H9 (cell line): ENCODE data around the gene GAS2. TPM values are rescaled to one million over a fixed set of nuclear protein-coding genes. Genes with fewer than 3 reads are reported as not detected.

Experiments used
- DNase-seq: peaks from one replicate; pipeline ENCODE4 v3.0.0-alpha.2; 2017
- H2AFZ ChIP-seq: one replicate; pipeline ENCODE4 v1.6.1; 2013; ENCODE audit warnings: mild to moderate bottlenecking, low read length, control low read depth, moderate library complexity
- H2AK5ac ChIP-seq: 2 replicates; pipeline ENCODE4 v1.6.1; 2013; ENCODE audit warnings: low read length, control low read depth, mixed read lengths; ENCODE audit not compliant: insufficient read length
- H2BK120ac ChIP-seq: one replicate; pipeline ENCODE4 v1.6.1; 2013; ENCODE audit warnings: low read depth, mild to moderate bottlenecking, low read length, control low read depth, inconsistent platforms; ENCODE audit not compliant: poor library complexity, severe bottlenecking
- H2BK12ac ChIP-seq: 2 replicates; pipeline ENCODE4 v1.6.1; 2013; ENCODE audit warnings: low read length, control low read depth, mixed read lengths, low read depth; ENCODE audit not compliant: insufficient read length
- H2BK15ac ChIP-seq: 2 replicates; pipeline ENCODE4 v1.6.1; 2013; ENCODE audit warnings: low read depth, low read length, control low read depth
- H2BK20ac ChIP-seq: one replicate; pipeline ENCODE4 v1.6.1; 2013; ENCODE audit warnings: low read depth, mild to moderate bottlenecking, low read length, control low read depth, inconsistent platforms; ENCODE audit not compliant: poor library complexity, severe bottlenecking
- H2BK5ac ChIP-seq: 2 replicates; pipeline ENCODE4 v1.6.1; 2013; ENCODE audit warnings: low read length, control low read depth, mixed read lengths; ENCODE audit not compliant: insufficient read length
- H3K14ac ChIP-seq: 2 replicates; pipeline ENCODE4 v1.6.1; 2013; ENCODE audit warnings: low read length, control low read depth; ENCODE audit not compliant: insufficient read depth
- H3K18ac ChIP-seq: 2 replicates; pipeline ENCODE4 v1.6.1; 2013; ENCODE audit warnings: low read depth, mild to moderate bottlenecking, mixed read lengths, low read length, control low read depth; ENCODE audit not compliant: insufficient read length
- H3K23ac ChIP-seq: 2 replicates; pipeline ENCODE4 v1.6.1; 2013; ENCODE audit warnings: low read length, control low read depth, mixed read lengths, low read depth; ENCODE audit not compliant: insufficient read length
- H3K23me2 ChIP-seq: 2 replicates; pipeline ENCODE4 v1.6.1; 2013; ENCODE audit warnings: low read depth, mild to moderate bottlenecking, mixed read lengths, low read length, control low read depth; ENCODE audit not compliant: insufficient read length, poor library complexity, severe bottlenecking
- H3K27ac ChIP-seq: 2 replicates; pipeline ENCODE4 v1.5.1; 2013; ENCODE audit warnings: low read length, control low read depth, mixed read lengths, low read depth; ENCODE audit not compliant: insufficient read length
- H3K27me3 ChIP-seq: 2 replicates; pipeline ENCODE4 v1.6.1; 2013; ENCODE audit warnings: low read length, control low read depth, inconsistent platforms; ENCODE audit not compliant: insufficient read depth
- H3K4ac ChIP-seq: 2 replicates; pipeline ENCODE4 v1.6.1; 2013; ENCODE audit warnings: low read depth, mild to moderate bottlenecking, control low read depth, inconsistent platforms, low read length, moderate library complexity
- H3K4me1 ChIP-seq: 2 replicates; pipeline ENCODE4 v1.6.1; 2013; ENCODE audit warnings: low read length, control low read depth, inconsistent platforms; ENCODE audit not compliant: insufficient read depth
- H3K4me2 ChIP-seq: 2 replicates; pipeline ENCODE4 v1.6.1; 2013; ENCODE audit warnings: low read length, control low read depth, mixed read lengths; ENCODE audit not compliant: insufficient read length, insufficient read depth
- H3K56ac ChIP-seq: 2 replicates; pipeline ENCODE4 v1.6.1; 2013; ENCODE audit warnings: low read depth, mild to moderate bottlenecking, mixed read lengths, low read length, control low read depth; ENCODE audit not compliant: insufficient read length
- H3K79me1 ChIP-seq: 2 replicates; pipeline ENCODE4 v1.6.1; 2013; ENCODE audit warnings: low read depth, mild to moderate bottlenecking, moderate library complexity, low read length, control low read depth, inconsistent platforms; ENCODE audit not compliant: insufficient read depth, poor library complexity, severe bottlenecking
- H3K79me2 ChIP-seq: 2 replicates; pipeline ENCODE4 v1.6.1; 2013; ENCODE audit warnings: low read length, control low read depth, inconsistent platforms; ENCODE audit not compliant: insufficient read depth
- H3K9ac ChIP-seq: 2 replicates; pipeline ENCODE4 v1.6.1; 2013; ENCODE audit warnings: low read length, control low read depth, mixed read lengths; ENCODE audit not compliant: insufficient read length; ENCODE audit errors: extremely low read depth
- H3K9me3 ChIP-seq: one replicate; pipeline ENCODE4 v1.6.1; 2013; ENCODE audit warnings: low read depth, low read length, inconsistent platforms; ENCODE audit not compliant: control insufficient read depth
- H3T11ph ChIP-seq: one replicate; pipeline ENCODE4 v1.6.1; 2013; ENCODE audit warnings: mild to moderate bottlenecking, low read length, control low read depth, inconsistent platforms
- H4K20me1 ChIP-seq: one replicate; pipeline ENCODE4 v1.6.1; 2013; ENCODE audit not compliant: control insufficient read depth, insufficient read length, insufficient read depth
- H4K5ac ChIP-seq: 2 replicates; pipeline ENCODE4 v1.6.1; 2013; ENCODE audit warnings: low read depth, mild to moderate bottlenecking, mixed read lengths, low read length, control low read depth; ENCODE audit not compliant: insufficient read length
- H4K8ac ChIP-seq: replicated peaks from 2 replicates; pipeline ENCODE4 v1.6.1; 2013; ENCODE audit warnings: low read length, control low read depth, mixed read lengths, low read depth; ENCODE audit not compliant: insufficient read length
- H4K91ac ChIP-seq: 2 replicates; pipeline ENCODE4 v1.6.1; 2013; ENCODE audit warnings: low read depth, mild to moderate bottlenecking, moderate library complexity, mixed read lengths, low read length, control low read depth; ENCODE audit not compliant: insufficient read length
- H3K27ac Mint-ChIP-seq, 3 experiments: 2 replicates in 2 of 3; 3 replicates in 1 of 3; pipeline ENCODE4 v1.8.0; 2020 to 2021; ENCODE audit warnings: mixed read lengths in 3 of 3, mild to moderate bottlenecking in 1 of 3, moderate library complexity in 1 of 3
- H3K27me3 Mint-ChIP-seq: 2 replicates; pipeline ENCODE4 v1.8.0; 2021; ENCODE audit warnings: low read depth, mild to moderate bottlenecking, moderate library complexity, mixed read lengths
- H3K36me3 Mint-ChIP-seq, 3 experiments: 2 replicates in 2 of 3; 3 replicates in 1 of 3; pipeline ENCODE4 v1.8.0; 2020 to 2021; ENCODE audit warnings: low read depth in 3 of 3, mixed read lengths in 3 of 3; ENCODE audit not compliant: insufficient read depth in 1 of 3
- H3K4me1 Mint-ChIP-seq, 2 experiments: 2 replicates each; pipeline ENCODE4 v1.8.0; 2020; ENCODE audit warnings: mixed read lengths in 2 of 2
- H3K4me3 Mint-ChIP-seq, 2 experiments: 2 replicates in 1 of 2; 3 replicates in 1 of 2; pipeline ENCODE4 v1.8.0; 2020 to 2021; ENCODE audit warnings: mild to moderate bottlenecking in 2 of 2, mixed read lengths in 2 of 2, moderate library complexity in 1 of 2
- H3K9me3 Mint-ChIP-seq, 2 experiments: 2 replicates in 1 of 2; 3 replicates in 1 of 2; pipeline ENCODE4 v1.8.0; 2020; ENCODE audit warnings: mild to moderate bottlenecking in 2 of 2, mixed read lengths in 2 of 2, moderate library complexity in 1 of 2
- CTCF ChIP-seq: fragments of 200-600 bp; sonication (generic); conservative IDR thresholded peaks from 3 replicates; pipeline ENCODE4 v1.8.0; 2021; ENCODE audit warnings: antibody characterized with exemption, mild to moderate bottlenecking
- WGBS: extraction: QIAGEN DNeasy Blood & Tissue Kit; methylation state at CpG from one replicate; pipeline ENCODE4 v1.1.7; 2013; ENCODE audit warnings: missing lambda C conversion rate, low lambda C conversion rate, mixed read lengths; ENCODE audit not compliant: insufficient read length; ENCODE audit errors: extremely low coverage; 5-methylcytosine and 5-hydroxymethylcytosine counted together
- total RNA-seq: library from RNA; stranded (reverse); gene quantifications from 2 replicates; pipeline ENCODE4 v1.2.1, GENCODE V29; 2021

The GAS2 gene
- total RNA-seq, 1 experiment from 2014 or later: 1.7 TPM

GRCh38 chr11:22780952-22781593 is 114.7 kb downstream of the GAS2 start:
- Histone ChIP-seq H3K56ac (no peak overlapping the region), H4K8ac (no peak overlapping the region), H3K23ac (no peak overlapping the region), H2BK120ac (no peak overlapping the region), H2AK5ac (no peak overlapping the region), H4K5ac (no peak overlapping the region), H3K27ac (no peak overlapping the region), H3K23me2 (no peaks in the 10 kb centered on the region), H3K9me3 (no peaks in the 10 kb centered on the region), H4K20me1 (no peaks in the 10 kb centered on the region), H3K4me1 (no peaks in the 10 kb centered on the region; the same call in 1 of the 2 replicates), H4K91ac (no peak overlapping the region), H3K14ac (no peak overlapping the region), H3T11ph (no peak overlapping the region), H2AFZ (no peak overlapping the region), H3K79me2 (no peaks in the 10 kb centered on the region), H3K4ac (no peak overlapping the region), H2BK12ac (no peak overlapping the region), H2BK15ac (no peak overlapping the region), H3K4me2 (no peak overlapping the region), H3K9ac (no peak overlapping the region), H3K79me1 (no peaks in the 10 kb centered on the region), H2BK5ac (no peak overlapping the region), H2BK20ac (no peak overlapping the region), H3K18ac (no peak overlapping the region), H3K27me3 (no peaks in the 10 kb centered on the region)
- H3K36me3 Mint-ChIP-seq: 0 out of 7 replicates have a peak, but pooled peaks cover 0 to 2% (median 0%) of the 10 kb centered on the region in 3 experiments
- H3K4me1 Mint-ChIP-seq: peaks cover 8 to 13% of the 10 kb centered on the region in 2 experiments; a peak in 3 of 4 replicates
- TF ChIP-seq CTCF: no peak
- no CpG with 5 or more reads among the region's 3 CpGs for WGBS
- H3K27ac Mint-ChIP-seq: no peak overlapping the region
- no peak overlapping the region for H3K4me3 Mint-ChIP-seq
- H3K9me3 Mint-ChIP-seq: peaks cover 0 to 4% of the 10 kb centered on the region in 2 experiments; a peak in 1 of 5 replicates
- DNase-seq: no peak
- H3K27me3 Mint-ChIP-seq: no peaks in the 10 kb centered on the region
